ENCODE measurements around the gene TRIM8. TPM values are rescaled to one million over a fixed set of nuclear protein-coding genes. Genes with fewer than 3 reads are reported as not detected.

The TRIM8 gene
- total RNA-seq, 1 experiment from 2014 or later: 73.0 TPM

DNA sequence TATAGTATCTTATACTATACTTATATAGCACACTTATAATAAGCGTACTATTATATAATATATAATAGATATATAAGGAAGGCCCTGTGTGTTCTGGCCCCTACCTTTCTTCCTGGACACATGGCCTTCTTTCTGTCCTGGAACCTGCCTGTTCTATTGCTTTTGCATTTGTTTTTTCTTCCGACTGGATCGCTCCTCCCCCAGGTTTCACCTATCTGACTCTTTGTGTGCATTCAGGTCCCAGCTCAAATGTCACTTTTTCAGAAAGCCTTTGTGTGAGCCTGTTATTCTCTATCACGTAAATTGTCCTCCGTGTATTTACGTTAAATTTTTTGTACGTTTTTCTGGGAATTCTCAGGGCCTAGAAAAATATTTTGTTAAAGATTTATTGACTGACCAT is 2.9 kb upstream of the TRIM8 start:
- ChIA-PET CTCF (no interaction called here), POLR2A (ENCODE audit: unreplicated experiment) (interaction anchor here (0.6 kb wide), 2 partner anchors 28 to 338 kb away, joined by 4 to 6 read pairs; no protein-coding TSS in a partner anchor)
- H3K4me2 ChIP-seq: peak overlapping the region; percentile 93
- DNase-seq: no peak
- no peaks in the 10 kb centered on the region for H3K9me3 ChIP-seq (ENCODE audit: insufficient read depth, low read depth)
- BruUV-seq (replicated peaks): TSS peak; percentile 53
- no peaks in the 10 kb centered on the region for H4K20me1 ChIP-seq (ENCODE audit: insufficient read depth)
- intact Hi-C loops (cut with micrococcal nuclease; ENCODE audit: unreplicated experiment): loop anchor here (10.0 kb wide), 1 partner anchor 247 kb away; the partner anchor contains the start of gene NFKB2
- no peaks in the 10 kb centered on the region for H3K27me3 ChIP-seq (ENCODE audit: insufficient read depth, low read depth)
- peaks cover 22% of the 10 kb centered on the region for H3K79me2 ChIP-seq (ENCODE audit: low read depth)
- no peak for TF ChIP-seq EZH2 (IDR thresholded peaks at IDR 0.05; ENCODE audit: low read depth)
- TF ChIP-seq, protein P1, sequence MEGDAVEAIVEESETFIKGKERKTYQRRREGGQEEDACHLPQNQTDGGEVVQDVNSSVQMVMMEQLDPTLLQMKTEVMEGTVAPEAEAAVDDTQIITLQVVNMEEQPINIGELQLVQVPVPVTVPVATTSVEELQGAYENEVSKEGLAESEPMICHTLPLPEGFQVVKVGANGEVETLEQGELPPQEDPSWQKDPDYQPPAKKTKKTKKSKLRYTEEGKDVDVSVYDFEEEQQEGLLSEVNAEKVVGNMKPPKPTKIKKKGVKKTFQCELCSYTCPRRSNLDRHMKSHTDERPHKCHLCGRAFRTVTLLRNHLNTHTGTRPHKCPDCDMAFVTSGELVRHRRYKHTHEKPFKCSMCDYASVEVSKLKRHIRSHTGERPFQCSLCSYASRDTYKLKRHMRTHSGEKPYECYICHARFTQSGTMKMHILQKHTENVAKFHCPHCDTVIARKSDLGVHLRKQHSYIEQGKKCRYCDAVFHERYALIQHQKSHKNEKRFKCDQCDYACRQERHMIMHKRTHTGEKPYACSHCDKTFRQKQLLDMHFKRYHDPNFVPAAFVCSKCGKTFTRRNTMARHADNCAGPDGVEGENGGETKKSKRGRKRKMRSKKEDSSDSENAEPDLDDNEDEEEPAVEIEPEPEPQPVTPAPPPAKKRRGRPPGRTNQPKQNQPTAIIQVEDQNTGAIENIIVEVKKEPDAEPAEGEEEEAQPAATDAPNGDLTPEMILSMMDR (conservative IDR thresholded peaks at IDR 0.05): no peak
- no peaks in the 10 kb centered on the region for H3K9me2 ChIP-seq (ENCODE audit: insufficient read depth)
- H2AFZ ChIP-seq: peak overlapping the region; percentile 89
- peak overlapping the region; percentile 70 for H3K4me3 ChIP-seq
- no peaks in the 10 kb centered on the region for H3K4me1 ChIP-seq (replicated peaks; ENCODE audit: insufficient read depth)
- no peaks in the 10 kb centered on the region for H3K36me3 ChIP-seq (ENCODE audit: low read depth)
- peak overlapping the region; percentile 75 for H3K27ac ChIP-seq
- peaks cover 26% of the 10 kb centered on the region for H3F3A ChIP-seq (ENCODE audit: insufficient read depth, low read depth)

DNA sequence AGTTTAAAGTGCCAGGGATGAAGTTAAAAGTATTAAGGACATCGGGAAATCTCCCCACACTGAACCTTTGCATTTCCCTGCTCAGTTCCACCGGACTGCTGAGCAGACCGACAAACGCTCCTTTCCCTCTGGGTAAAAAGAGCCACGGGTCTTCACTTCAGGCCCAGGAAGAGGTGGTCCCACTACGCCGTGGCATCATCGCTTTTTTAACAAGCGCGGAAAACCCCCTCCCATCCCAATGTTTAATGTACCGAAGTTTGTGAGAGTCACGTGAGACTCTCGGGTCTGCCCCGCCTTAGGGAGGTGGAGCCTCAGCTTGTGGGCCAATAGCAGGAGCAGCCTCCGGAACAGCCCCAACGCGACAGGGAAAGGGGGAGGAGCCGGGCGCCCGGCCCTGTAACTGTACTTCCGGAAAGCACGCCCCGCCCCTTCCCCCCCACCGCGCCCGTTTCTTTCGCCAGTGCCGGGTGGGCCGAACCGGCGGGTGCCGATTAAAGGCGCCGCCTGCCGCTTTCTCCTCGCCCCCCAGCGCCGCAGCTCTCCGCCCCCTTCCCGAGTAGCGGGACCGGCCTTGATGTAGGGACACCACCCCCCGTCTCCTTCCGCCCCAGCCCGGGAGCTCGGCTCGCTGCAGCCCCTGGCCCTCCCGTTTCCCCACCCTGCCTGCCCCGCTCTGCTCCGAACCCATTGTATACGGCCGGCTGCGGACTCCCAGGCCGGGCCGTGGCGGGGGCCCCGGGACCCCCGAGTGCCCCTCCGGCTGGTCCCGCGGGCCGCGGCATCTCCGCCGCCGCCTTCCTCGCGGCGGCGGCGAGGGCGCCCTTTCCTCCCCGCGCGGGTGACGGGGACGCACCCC is 2.2 kb upstream of the TRIM8 start:
- Histone ChIP-seq H3K9me2 (ENCODE audit: insufficient read depth) (no peaks in the 10 kb centered on the region), H3K9me3 (ENCODE audit: insufficient read depth, low read depth) (no peaks in the 10 kb centered on the region), H2AFZ (peak overlapping the region; percentile 89), H3K79me2 (ENCODE audit: low read depth) (peaks cover 29% of the 10 kb centered on the region), H4K20me1 (ENCODE audit: insufficient read depth) (no peaks in the 10 kb centered on the region), H3K27ac (peak overlapping the region; percentile 75), H3K4me3 (peak overlapping the region; percentile 70), H3K4me2 (peak overlapping the region; percentile 93), H3F3A (ENCODE audit: insufficient read depth, low read depth) (peaks cover 26% of the 10 kb centered on the region), H3K36me3 (ENCODE audit: low read depth) (no peaks in the 10 kb centered on the region), H3K4me1 (replicated peaks; ENCODE audit: insufficient read depth) (0 out of 2 replicates have a peak, but pooled peaks cover 4% of the 10 kb centered on the region), H3K27me3 (ENCODE audit: insufficient read depth, low read depth) (no peaks in the 10 kb centered on the region)
- peak; percentile 84 to 90 for DNase-seq
- intact Hi-C loops (cut with micrococcal nuclease; ENCODE audit: unreplicated experiment): loop anchor here (2.0 to 10.0 kb wide), 3 partner anchors 13 to 247 kb away; partner anchors contain the start of gene NFKB2
- POLR2A ChIA-PET (ENCODE audit: unreplicated experiment): interaction anchor here (0.6 to 1.0 kb wide), 3 partner anchors 14 to 337 kb away, joined by 4 to 6 read pairs (median 4); no protein-coding TSS in a partner anchor
- TF ChIP-seq, protein P1 (conservative IDR thresholded peaks at IDR 0.05): no peak
- TF ChIP-seq EZH2 (IDR thresholded peaks at IDR 0.05; ENCODE audit: low read depth): no peak
- BruUV-seq (replicated peaks): no TSS peak
- CTCF ChIA-PET: no interaction called here

DNA sequence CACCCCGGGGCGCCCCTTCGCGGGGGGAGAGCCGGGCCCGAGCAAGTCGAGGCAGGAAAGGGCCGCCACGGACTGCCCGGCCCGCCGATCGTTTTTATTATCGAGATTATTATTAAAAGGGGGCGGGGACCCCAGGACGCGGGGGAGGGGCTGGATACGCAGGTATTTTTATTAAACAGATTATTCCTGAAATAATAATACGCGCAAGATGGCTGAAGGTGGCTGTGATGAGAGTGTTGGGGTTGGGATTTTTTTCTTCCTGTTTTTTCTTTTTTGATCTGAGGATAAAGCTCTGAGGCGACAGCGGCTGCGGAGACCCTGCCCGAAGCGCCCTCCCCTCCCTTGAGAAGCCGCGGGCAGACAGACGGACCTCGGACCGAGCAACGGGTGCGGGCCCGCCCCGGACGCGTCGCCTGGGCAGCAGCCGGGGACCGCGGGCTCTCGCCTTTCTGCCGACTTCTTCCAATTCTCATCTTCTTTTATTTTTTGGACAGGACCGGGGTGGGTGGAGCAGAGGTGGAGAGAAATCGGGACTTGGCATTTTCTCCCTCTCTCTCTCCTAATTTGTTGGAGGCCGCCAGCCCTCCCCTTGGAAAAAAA is 1.4 kb upstream of the TRIM8 start:
- peak in 1 of 2 experiments; percentile 33 for DNase-seq
- POLR2A ChIA-PET (ENCODE audit: unreplicated experiment): interaction anchor here (0.8 to 1.0 kb wide), 2 partner anchors 15 to 19 kb away, joined by 4 to 6 read pairs; no protein-coding TSS in a partner anchor
- H4K20me1 ChIP-seq (ENCODE audit: insufficient read depth): peaks cover 2% of the 10 kb centered on the region; the same call in 1 of the 2 replicates
- peak overlapping the region; percentile 70 for H3K4me3 ChIP-seq
- H3K27ac ChIP-seq: peak overlapping the region; percentile 38
- BruUV-seq (replicated peaks): TSS peak; percentile 54
- no peaks in the 10 kb centered on the region for H3K27me3 ChIP-seq (ENCODE audit: insufficient read depth, low read depth)
- peaks cover 26% of the 10 kb centered on the region for H3F3A ChIP-seq (ENCODE audit: insufficient read depth, low read depth)
- peak overlapping the region; percentile 68 for H3K4me2 ChIP-seq
- intact Hi-C loops (cut with micrococcal nuclease; ENCODE audit: unreplicated experiment): loop anchor here (2.0 to 10.0 kb wide), 3 partner anchors 14 to 248 kb away; partner anchors contain the start of gene NFKB2
- H3K79me2 ChIP-seq (ENCODE audit: low read depth): peaks cover 36% of the 10 kb centered on the region
- no peaks in the 10 kb centered on the region for H3K9me3 ChIP-seq (ENCODE audit: insufficient read depth, low read depth)
- no peaks in the 10 kb centered on the region for H3K9me2 ChIP-seq (ENCODE audit: insufficient read depth)
- no peaks in the 10 kb centered on the region for H3K36me3 ChIP-seq (ENCODE audit: low read depth)
- TF ChIP-seq EZH2 (IDR thresholded peaks at IDR 0.05; ENCODE audit: low read depth): no peak
- TF ChIP-seq, protein P1 (conservative IDR thresholded peaks at IDR 0.05): no peak
- CTCF ChIA-PET: no interaction called here
- H2AFZ ChIP-seq: peak overlapping the region; percentile 86
- peaks cover 11% of the 10 kb centered on the region; the same call in 1 of the 2 replicates for H3K4me1 ChIP-seq (replicated peaks; ENCODE audit: insufficient read depth)
